HG02973 (cell line): ENCODE measurements around the gene XAB2.
"Not testable (repeated sequence)": the region's sequence is repeated elsewhere in the genome, so short reads cannot be mapped to it uniquely, and the experiment has no call there.

Experiments
- ATAC-seq: cut with Tn5 transposase; IDR thresholded peaks from one replicate; pipeline ENCODE4 v1.9.1; 2021; ENCODE audit warnings: moderate library complexity; ENCODE audit not compliant: unreplicated experiment

XAB2 gene

GRCh38 chr19:7650148-7650547 lies 20.8 kb upstream of the XAB2 start:
- no peak for ATAC-seq

GRCh38 chr19:7648265-7649014 lies 19.1 kb upstream of the XAB2 start:
- ATAC-seq = no peak

GRCh38 chr19:7647156-7647555 lies 17.8 kb upstream of the XAB2 start:
- ATAC-seq = no peak

DNA sequence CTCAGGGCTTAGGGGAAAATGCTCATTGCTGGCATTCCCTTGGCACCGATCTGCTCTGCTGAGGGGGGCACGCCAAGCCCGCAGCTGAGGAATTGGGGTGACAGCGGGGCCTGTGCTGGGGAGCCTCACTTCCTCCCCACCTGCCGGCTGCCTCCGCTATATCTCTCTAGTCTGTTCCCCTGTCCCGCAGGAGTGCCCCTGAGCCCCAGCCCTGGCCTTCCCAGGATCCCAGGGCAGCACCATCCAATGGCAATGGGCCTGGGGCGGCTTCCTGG lies 17.0 kb upstream of the XAB2 start:
- no peak for ATAC-seq

GRCh38 chr19:7645656-7646425 lies 16.5 kb upstream of the XAB2 start:
- no peak for ATAC-seq

- ATAC-seq = no peak
Measured at GRCh38 chr19:7645163-7645562, 15.8 kb upstream of the XAB2 start.

DNA sequence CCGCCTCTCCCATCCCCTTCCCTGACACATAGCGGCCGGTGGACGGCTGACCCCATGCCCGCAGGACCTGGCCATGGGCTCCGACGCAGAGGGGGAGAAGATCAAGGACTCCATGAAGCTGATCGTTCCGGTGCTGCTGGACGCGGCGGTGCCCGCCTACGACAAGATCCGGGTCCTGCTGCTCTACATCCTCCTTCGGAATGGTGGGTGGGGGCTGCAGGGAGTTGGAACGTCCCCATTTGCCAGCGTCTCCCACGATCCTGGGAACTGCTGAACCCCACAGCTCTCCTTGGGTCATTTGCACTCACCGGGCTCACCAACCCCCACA lies 15.2 kb upstream of the XAB2 start:
- ATAC-seq = no peak

DNA sequence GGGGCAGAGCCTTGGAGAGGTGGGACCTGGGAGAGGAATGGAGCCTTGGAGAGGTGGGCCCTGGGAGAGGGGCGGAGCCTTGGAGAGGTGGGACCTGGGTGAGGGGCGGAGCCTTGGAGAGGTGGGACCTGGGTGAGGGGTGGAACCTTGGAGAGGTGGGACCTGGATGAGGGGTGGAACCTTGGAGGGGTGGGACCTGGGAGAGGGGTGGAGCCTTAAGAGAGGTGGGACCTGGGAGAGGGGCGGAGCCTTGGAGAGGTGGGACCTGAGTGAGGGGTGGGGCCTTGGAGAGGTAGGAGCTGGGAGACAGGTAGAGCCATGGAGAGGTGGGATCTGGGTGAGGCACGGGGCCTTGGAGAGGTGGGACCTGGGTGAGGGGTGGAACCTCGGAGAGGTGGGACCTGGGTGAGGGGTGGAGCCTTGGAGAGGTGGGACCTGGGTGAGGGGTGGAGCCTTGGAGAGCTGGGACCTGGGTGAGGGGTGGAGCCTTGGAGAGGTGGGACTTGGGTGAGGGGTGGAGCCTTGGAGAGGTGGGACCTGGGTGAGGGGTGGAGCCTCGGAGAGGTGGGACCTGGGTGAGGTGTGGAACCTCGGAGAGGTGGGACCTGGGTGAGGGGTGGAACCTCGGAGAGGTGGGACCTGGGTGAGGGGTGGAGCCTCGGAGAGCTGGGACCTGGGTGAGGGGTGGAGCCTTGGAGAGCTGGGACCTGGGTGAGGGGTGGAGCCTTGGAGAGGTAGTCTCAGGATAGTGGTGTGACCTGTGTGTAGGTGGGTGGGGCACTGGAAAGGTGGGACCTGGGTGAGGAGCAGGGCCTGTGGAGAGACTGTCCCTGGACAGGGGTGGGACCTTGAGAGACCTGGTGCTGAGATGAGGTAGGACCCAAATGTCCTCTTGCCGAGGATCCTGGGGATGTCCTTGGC lies 14.5 kb upstream of the XAB2 start:
- ATAC-seq = not testable (repeated sequence)

DNA sequence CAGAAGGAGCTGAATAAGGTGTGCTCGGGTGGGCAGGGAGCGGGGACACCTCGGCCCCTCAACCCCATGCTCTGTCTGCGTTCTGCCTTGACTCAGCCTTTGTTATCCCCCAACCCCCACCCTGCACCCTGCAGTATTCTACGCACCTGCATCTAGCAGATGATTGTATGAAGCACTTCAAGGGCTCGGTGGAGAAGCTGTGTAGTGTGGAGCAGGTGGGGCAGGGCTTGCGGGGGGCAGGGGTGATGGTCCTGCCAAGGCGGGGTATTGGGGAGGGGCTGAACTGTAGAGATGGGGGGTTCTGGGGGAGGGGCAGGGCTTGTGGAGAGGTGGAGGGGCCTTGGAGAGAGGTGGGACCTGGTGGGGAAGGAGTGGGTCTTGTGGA lies 13.7 kb upstream of the XAB2 start:
- no peak for ATAC-seq

DNA sequence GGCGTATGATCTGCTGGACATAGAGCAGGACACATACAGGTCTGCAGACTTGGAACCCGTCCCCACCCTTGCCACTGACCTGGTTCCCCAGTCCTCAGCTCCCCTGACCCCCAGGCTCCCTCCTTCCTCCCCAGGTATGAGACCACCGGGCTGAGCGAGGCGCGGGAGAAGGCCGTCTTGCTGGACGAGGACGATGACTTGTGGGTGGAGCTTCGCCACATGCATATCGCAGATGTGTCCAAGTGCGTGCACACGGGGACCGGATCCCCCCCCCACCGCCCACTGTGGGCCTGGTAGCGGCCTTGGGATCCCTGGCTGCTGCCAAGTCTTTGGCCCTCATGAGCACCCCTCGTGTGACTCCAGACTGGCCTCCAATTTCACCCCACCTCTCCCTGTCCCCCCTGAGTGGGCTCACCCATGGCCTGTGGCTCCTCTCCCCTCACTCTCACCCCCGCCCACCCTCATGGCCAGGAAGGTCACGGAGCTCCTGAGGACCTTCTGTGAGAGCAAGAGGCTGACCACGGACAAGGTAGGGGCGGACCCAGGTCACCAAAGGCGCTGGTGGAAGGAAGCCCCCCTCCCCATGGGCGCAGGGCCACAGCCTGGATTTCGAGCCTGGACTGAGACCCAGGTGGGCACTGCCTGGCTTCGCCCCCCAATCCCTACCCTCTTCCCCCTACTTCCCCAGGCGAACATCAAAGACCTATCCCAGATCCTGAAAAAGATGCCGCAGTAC lies 13.1 kb upstream of the XAB2 start:
- no peak for ATAC-seq

- no peak for ATAC-seq
Measured at GRCh38 chr19:7641290-7642276, 12.2 kb upstream of the XAB2 start.

DNA sequence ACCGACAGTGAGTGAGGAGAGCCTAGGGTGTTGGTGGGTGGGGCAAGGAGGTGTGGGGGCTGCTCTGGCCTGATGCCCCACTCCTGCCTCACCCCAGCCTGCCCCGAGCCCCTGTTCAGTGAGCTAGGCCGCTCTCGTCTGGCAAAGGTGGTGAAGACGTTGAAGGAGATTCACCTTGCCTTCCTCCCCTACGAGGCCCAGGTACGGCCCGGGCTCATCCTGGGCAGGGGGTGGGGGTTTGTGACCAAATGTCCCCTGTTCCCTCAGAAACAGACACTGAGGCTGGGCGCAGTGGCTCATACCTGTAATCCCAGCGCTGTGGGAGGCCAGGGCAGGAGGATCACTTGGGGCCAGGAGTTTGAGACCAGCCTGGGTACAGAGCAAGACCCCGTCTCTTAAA lies 11.5 kb upstream of the XAB2 start:
- ATAC-seq = no peak

DNA sequence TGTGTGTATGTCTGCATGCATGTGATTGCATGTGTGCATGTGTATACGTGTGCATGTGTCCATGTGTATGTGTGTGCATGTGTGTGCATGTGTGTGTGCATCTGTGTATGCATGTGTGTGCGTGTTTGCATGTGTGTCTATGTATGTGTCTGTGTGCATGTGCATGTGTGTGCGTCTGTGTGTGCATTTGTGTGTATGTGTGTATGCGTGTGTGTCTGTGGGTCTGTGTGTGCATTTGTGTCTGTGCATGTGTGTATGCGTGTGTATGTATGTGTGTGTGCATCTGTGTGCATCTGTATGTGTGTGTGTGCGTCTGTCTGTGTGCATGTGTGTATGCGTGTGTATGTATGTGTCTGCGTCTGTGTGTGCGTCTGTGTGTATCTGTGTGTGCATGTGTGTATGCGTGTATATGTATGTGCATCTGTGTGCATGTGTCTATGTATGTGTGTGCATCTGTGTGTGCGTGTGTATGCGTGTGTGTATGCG lies 10.6 kb upstream of the XAB2 start:
- no peak for ATAC-seq

- no peak for ATAC-seq
Measured at GRCh38 chr19:7638802-7639465, 9.6 kb upstream of the XAB2 start.

DNA sequence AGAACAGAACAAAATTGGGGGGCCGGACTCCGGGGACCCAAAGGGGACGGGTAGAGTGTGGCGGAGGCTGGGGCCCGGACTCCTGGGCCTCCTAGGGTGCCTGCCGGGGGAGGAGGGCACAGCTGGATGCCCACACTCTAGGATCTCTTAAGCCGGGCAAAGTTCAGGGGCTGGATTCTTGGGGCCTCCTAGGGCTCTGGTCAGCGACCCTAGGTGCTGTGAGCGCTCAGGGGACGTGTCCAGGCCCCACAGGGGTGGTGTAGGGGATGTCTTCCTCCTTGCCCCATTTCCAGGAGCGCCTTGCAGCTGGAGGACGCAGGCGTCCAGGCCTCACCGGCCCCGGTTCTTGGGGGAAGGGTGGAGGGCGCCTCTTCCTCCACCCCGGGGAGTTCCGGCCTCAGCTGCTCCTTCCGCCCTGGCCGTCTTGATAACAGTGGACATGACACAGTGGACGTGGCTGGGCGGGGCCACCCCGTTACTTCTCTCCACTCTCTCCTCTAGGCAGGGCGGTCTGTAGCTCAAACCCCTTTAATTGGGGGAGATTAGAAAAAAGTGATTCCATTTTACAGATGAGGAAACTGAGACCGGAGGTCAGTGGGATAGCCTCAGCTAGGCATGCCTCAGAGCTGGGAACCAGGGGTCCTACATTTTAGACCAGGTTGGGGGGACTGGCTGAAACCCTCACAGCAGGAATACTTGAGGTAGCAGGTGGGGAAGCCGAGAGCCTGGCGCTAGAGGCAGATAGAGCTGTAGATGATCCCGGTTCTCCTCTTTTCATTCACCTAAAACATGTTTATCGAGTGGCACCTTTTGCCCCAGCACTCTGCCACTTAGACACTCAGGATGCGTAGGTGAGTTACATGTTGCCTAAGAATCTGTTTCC lies 8.3 kb upstream of the XAB2 start:
- ATAC-seq = no peak

GRCh38 chr19:7636691-7637373 lies 7.5 kb upstream of the XAB2 start, which contains the start of gene STXBP2:
Gene STXBP2, plus strand, starts transcription at chr19:7637110. Its CDS starts 40 bp downstream, at chr19:7637150.
- ATAC-seq = peak; percentile 49

DNA sequence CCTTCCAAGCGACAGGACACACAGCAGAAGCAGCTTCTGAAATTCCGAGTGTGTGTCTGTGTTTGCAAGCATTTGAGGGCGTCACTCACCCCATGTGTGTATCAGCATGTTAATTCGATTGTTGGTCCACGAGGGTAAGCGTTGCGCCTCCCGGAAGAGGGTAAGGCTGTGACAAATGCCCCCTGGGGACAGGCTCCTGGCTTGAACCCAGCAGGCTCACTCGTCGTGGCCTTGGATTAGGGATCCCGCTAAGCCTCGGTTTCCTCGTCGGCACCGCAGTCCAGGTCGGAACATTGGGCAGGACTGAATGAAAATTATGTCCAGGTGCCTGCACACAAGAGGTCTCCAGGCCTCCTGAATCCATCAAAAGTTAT lies 7.0 kb upstream of the XAB2 start:
- ATAC-seq = no peak

DNA sequence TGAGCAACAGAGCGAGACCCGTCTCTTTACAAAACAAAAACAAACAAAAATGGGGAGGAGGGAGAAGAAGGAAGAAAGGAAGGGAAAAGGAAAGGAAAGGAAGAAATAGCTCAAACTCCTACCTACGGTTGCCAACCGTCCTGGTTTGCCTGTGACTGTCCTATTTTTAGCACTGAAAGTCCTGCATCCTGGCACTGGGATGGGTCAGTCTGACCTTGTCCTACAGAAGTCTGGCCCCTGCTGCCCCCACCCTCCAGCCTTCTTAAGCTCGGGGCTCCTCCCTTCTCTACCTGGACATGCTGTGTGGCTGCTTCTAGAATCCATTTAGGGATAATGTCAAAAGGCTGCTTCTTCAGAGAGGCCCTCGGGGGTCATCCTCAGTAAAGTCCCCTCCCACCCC lies 6.3 kb upstream of the XAB2 start:
- no peak for ATAC-seq
